Ovary (tissue), 9 donors: ENCODE results near the gene C6orf136. TPM values are rescaled to one million over a fixed set of nuclear protein-coding genes. Genes with fewer than 3 reads are reported as not detected.
A peak's percentile ranks its signal among the peaks of the same experiment; 100 is the strongest.

Experiments used
- DNase-seq, 5 donors: peaks; one replicate each; pipeline ENCODE4 v3.0.0-alpha.2; 2019 to 2020
- H3K27ac ChIP-seq, 2 donors: fragments of 200-600 bp; one replicate each; pipeline versions ENCODE4 v1.5.1 to v1.8.0; 2019 to 2022
- H3K27me3 ChIP-seq: fragments of 200-600 bp; one replicate; pipeline ENCODE4 v1.8.0; 2022
- H3K36me3 ChIP-seq: fragments of 200-600 bp; sonication (generic); one replicate; pipeline ENCODE4 v1.5.1; 2019
- H3K4me1 ChIP-seq: one replicate; pipeline ENCODE4 v1.8.1; 2013; ENCODE audit warnings: mild to moderate bottlenecking, moderate library complexity; ENCODE audit not compliant: insufficient read depth
- H3K4me3 ChIP-seq: fragments of 200-600 bp; sonication (generic); one replicate; pipeline ENCODE4 v1.5.1; 2017
- H3K9me3 ChIP-seq, 2 donors: fragments of 200-600 bp in 1 of 2; sonication (generic) in 1 of 2; one replicate each; pipeline versions ENCODE4 v1.5.1 to v1.8.1; 2013 to 2019; ENCODE audit warnings: mild to moderate bottlenecking in 1 of 2, moderate library complexity in 1 of 2
- CTCF ChIP-seq, 3 donors: fragments of 450-650 bp in 2 of 3; fragments of 200-600 bp in 1 of 3; IDR thresholded peaks; one replicate each; pipeline versions ENCODE4 v1.5.1 to v1.8.0; 2016 to 2022; ENCODE audit warnings: antibody characterized with exemption in 3 of 3, mild to moderate bottlenecking in 1 of 3
- EP300 ChIP-seq: sonication (generic); formaldehyde crosslinking; IDR thresholded peaks from one replicate; pipeline ENCODE4 v1.6.1; 2017; ENCODE audit warnings: antibody characterized with exemption
- POLR2A ChIP-seq: fragments of 450-650 bp; IDR thresholded peaks from one replicate; pipeline ENCODE4 v1.6.1; 2017; ENCODE audit warnings: antibody characterized with exemption, mild to moderate bottlenecking, moderate library complexity
- WGBS, 3 donors: extraction: QIAGEN DNeasy Blood & Tissue Kit in 1 of 3; methylation state at CpG; one replicate each; pipeline versions ENCODE4 v1.1.5 to v1.1.7; 2013 to 2017; 5-methylcytosine and 5-hydroxymethylcytosine counted together
- intact Hi-C, 4 donors: fragments of 100-400 bp; cut with DNase I; formaldehyde crosslinking; loops; one replicate each; pipeline versions ENCODE4 v1.11.0 to v1.15.1; 2022 to 2023
- polyA plus RNA-seq, 2 donors: library from polyadenylated mRNA; stranded (reverse); fragments of 200-250 nt in 1 of 2; fragments of 350-450 nt in 1 of 2; fragmentation: Illumina TruSeq in 1 of 2; extraction: RNeasy Lipid Tissue Mini Kit (QIAGEN cat#74804) in 1 of 2; gene quantifications; one replicate each; pipeline ENCODE4 v1.2.3, GENCODE V29; 2013 to 2014
- total RNA-seq, 7 donors: library from RNA; depleted of rRNA in 2 of 7; stranded (reverse); fragments of >200 nt in 2 of 7; fragmentation: NEBNext Ultra II Directional in 3 of 7; extraction: Animal tissue kit (Norgen Biotek cat#: 25700) in 3 of 7; gene quantifications; one replicate each; pipeline versions ENCODE4 v1.1.0 to v1.2.4, GENCODE V29; 2016 to 2023
- donor health status: DM: no; HTN: no; CAD: no; lungs with moderate emphysema.
- donor health status: DM: no; HTN: no; CAD: no.
- donor health status: Bipolar disorder and iron deficiency.
- donor health status: DM: yes; HTN: yes; CAD: no.
- donor health status: DM: no; HTN: no; CAD: no.
- donor health status: DM: yes; HTN: yes; CAD: no.

The C6orf136 gene
- total and polyA plus RNA-seq, 9 donors: 6.0 to 20.0 (median 12.8) TPM

DNA sequence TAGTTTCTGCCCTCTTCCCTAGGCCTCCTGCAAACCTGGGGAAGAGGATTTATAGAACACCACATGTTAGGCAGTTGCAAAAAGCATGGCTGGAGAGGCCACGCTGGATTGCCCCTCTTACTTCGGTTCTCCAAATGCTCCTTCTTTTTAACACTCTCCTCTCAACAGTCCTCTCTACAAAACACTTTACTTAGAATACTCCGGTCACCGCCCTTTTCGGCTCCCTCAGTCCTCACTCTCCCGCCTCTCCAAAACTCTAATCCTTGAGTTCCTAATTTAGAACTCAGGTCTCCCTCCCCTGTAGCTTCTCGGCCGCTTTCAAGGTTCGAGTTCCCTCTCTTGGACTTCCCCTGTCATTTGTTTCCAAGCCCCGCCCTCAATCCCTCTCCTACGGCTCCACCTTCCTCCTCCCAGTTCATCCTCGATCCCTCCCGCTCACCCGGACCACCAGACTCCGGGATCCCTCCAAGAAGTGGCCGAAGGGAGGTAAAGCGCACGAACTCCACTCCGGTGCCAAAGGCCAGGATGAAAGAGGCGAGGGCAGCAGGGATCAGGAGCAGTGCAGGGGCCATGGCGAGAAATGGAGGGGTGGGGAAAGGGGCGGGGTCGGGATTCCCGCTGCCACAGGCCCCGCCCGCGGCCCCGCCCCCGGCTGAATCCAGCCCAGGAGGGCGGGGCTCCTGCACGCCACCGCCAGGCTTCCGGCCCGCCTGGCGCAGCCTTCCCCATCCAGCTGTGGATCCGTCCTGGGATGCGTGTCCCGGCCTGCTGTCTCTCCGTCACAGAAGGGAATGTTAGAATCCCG, 43.7 kb downstream of the C6orf136 start, which contains the start of gene NRM:
NRM (minus strand) TSS at position 582 of the 805 bp plus-strand sequence; CDS start at position 572, 10 bp downstream.
- 0 to 1% (median 0%) methylated on average over 40 of the region's 40 CpGs for WGBS, 3 donors
- H3K27me3 ChIP-seq: no peaks in the 10 kb centered on the region
- peak within 1 kb of the TSS; percentile 73 for H3K4me3 ChIP-seq
- intact Hi-C loops: no loop called here
- no peaks in the 10 kb centered on the region for H3K9me3 ChIP-seq
- peak within 1 kb of the TSS; percentile 30 to 81 for H3K27ac ChIP-seq
- H3K36me3 ChIP-seq: no peaks in the 10 kb centered on the region
- DNase-seq: peak; percentile 89 to 92 (median 91)
- TF ChIP-seq CTCF (IDR thresholded peaks at IDR 0.05) (no peak), POLR2A (no peak), EP300 (no peak)
- peaks cover 5% of the 10 kb centered on the region for H3K4me1 ChIP-seq

DNA sequence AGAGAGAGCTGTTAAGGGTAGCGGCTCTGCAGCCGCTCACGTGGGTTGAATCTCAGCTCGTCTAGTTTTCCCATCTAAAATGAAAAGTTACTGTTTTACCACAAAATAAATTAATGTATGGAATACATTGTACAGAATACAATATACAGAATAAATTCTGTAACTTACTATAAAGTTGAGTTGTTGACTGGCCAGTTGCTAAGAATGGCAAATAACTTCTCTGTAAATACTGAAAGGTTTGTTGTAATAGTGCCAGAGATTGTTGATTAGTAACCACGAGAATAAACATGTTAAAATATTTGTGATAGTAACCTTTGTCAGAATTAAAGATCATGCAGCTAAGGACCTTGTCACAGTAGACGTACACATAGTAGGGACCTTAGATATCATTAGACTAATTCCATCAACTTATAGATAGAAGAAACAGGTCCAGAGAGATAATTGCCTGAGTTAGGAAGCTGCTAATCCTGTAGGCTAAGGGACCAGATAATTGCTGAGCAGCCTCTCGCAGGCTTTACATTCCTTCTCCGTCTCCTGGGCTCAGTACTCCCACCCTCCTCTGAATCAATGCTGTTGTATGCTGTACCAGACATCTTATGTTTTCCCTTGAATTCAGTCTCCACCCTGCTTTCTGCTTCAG, 44.4 kb downstream of the C6orf136 start:
- intact Hi-C loops: no loop called here
- H3K4me1 ChIP-seq: peaks cover 5% of the 10 kb centered on the region
- H3K4me3 ChIP-seq: peak overlapping the region; percentile 73
- peak overlapping the region in 1 of 2 donors; percentile 81 for H3K27ac ChIP-seq
- DNase-seq: no peak
- 11 to 15% (median 12%) methylated on average over 8 of the region's 8 CpGs for WGBS, 3 donors
- H3K9me3 ChIP-seq: no peaks in the 10 kb centered on the region
- H3K36me3 ChIP-seq: no peaks in the 10 kb centered on the region
- no peak for TF ChIP-seq CTCF (IDR thresholded peaks at IDR 0.05)
- TF ChIP-seq EP300: no peak
- no peak for TF ChIP-seq POLR2A
- H3K27me3 ChIP-seq: no peaks in the 10 kb centered on the region

- no peak for DNase-seq
- no peaks in the 10 kb centered on the region for H3K27me3 ChIP-seq
- 95 to 97% (median 95%) methylated on average over 5 of the region's 5 CpGs for WGBS, 3 donors
- H3K9me3 ChIP-seq: no peaks in the 10 kb centered on the region
- peaks cover 3% of the 10 kb centered on the region for H3K4me1 ChIP-seq
- H3K27ac ChIP-seq: no peak overlapping the region
- TF ChIP-seq EP300: no peak
- no peak for TF ChIP-seq POLR2A
- TF ChIP-seq CTCF (IDR thresholded peaks at IDR 0.05): no peak
- H3K36me3 ChIP-seq: no peaks in the 10 kb centered on the region
- no peak overlapping the region for H3K4me3 ChIP-seq
- intact Hi-C loops: no loop called here
These were observed 49.5 kb downstream of the C6orf136 start for GRCh38 chr6:30696432-30696831.

- WGBS, 3 donors: 72 to 78% (median 72%) methylated on average over 4 of the region's 4 CpGs
- TF ChIP-seq POLR2A (no peak), CTCF (IDR thresholded peaks at IDR 0.05) (no peak), EP300 (no peak)
These were observed 53.4 kb downstream of the C6orf136 start for GRCh38 chr6:30700340-30700739.

More at GRCh38 chr6:30700340-30700739, 53.4 kb downstream of the C6orf136 start:
- Histone ChIP-seq H3K9me3 (no peaks in the 10 kb centered on the region), H3K4me3 (no peak overlapping the region), H3K27ac (no peak overlapping the region), H3K36me3 (no peaks in the 10 kb centered on the region), H3K27me3 (no peaks in the 10 kb centered on the region), H3K4me1 (no peaks in the 10 kb centered on the region)
- DNase-seq: no peak
- intact Hi-C loops: no loop called here

Other genes starting within 250 kb of the C6orf136 start
- 100 to 1,000 TPM; 181 to 322 (median 238) TPM for gene HLA-E, start 157.6 kb upstream of the C6orf136 start, total RNA-seq
- 100 to 1,000 TPM; 332 to 614 TPM for gene HLA-E, start 157.6 kb upstream of the C6orf136 start, polyA plus RNA-seq
- gene GNL1, start 90.6 kb upstream of the C6orf136 start, total RNA-seq: 100 to 1,000 TPM in 4 of 7 donors, 10 to 100 TPM in 3; 42.4 to 128 (median 103) TPM
- 10 to 100 TPM; 77.8 to 80.4 TPM for gene GNL1, start 90.6 kb upstream of the C6orf136 start, polyA plus RNA-seq
- 10 to 100 TPM in 6 of 7 donors, 1 to 10 TPM in 1; 8.6 to 35.0 (median 20.9) TPM for gene PRR3, start 89.8 kb upstream of the C6orf136 start, total RNA-seq
- gene PRR3, start 89.8 kb upstream of the C6orf136 start, polyA plus RNA-seq: 10 to 100 TPM; 19.0 to 29.6 TPM
- 10 to 100 TPM; 16.3 to 50.5 (median 36.0) TPM for gene ABCF1, start 75.7 kb upstream of the C6orf136 start, total RNA-seq
- 10 to 100 TPM; 18.8 to 60.6 TPM for gene ABCF1, start 75.7 kb upstream of the C6orf136 start, polyA plus RNA-seq
- gene PPP1R10, start 29.9 kb upstream of the C6orf136 start, total RNA-seq: 100 to 1,000 TPM in 1 of 7 donors, 10 to 100 TPM in 6; 44.7 to 106 (median 76.0) TPM
- 10 to 100 TPM; 34.7 to 88.3 TPM for gene PPP1R10, start 29.9 kb upstream of the C6orf136 start, polyA plus RNA-seq
- gene MRPS18B, start 29.3 kb upstream of the C6orf136 start, total RNA-seq: 10 to 100 TPM; 40.7 to 61.4 (median 52.9) TPM
- gene MRPS18B, start 29.3 kb upstream of the C6orf136 start, polyA plus RNA-seq: 10 to 100 TPM; 62.4 to 69.0 TPM
- gene ATAT1, start 20.3 kb upstream of the C6orf136 start, total RNA-seq: 10 to 100 TPM in 4 of 7 donors, 1 to 10 TPM in 3; 5.6 to 20.5 (median 11.4) TPM
- gene ATAT1, start 20.3 kb upstream of the C6orf136 start, polyA plus RNA-seq: 10 to 100 TPM in 1 of 2 donors, 1 to 10 TPM in 1; 9.2 to 18.6 TPM
- gene DHX16, start 25.9 kb downstream of the C6orf136 start, total RNA-seq: 10 to 100 TPM; 18.0 to 27.4 (median 22.5) TPM
- gene DHX16, start 25.9 kb downstream of the C6orf136 start, polyA plus RNA-seq: 10 to 100 TPM; 19.3 to 27.4 TPM
- gene PPP1R18, start 39.5 kb downstream of the C6orf136 start, total RNA-seq: 10 to 100 TPM; 14.7 to 86.4 (median 56.0) TPM
- 10 to 100 TPM; 51.0 to 95.9 TPM for gene PPP1R18, start 39.5 kb downstream of the C6orf136 start, polyA plus RNA-seq
- 10 to 100 TPM in 5 of 7 donors, 1 to 10 TPM in 2; 3.4 to 23.2 (median 15.3) TPM for gene NRM, start 43.9 kb downstream of the C6orf136 start, total RNA-seq
- 10 to 100 TPM; 15.3 to 15.4 TPM for gene NRM, start 43.9 kb downstream of the C6orf136 start, polyA plus RNA-seq
- gene MDC1, start 70.1 kb downstream of the C6orf136 start, total RNA-seq: 10 to 100 TPM; 13.1 to 62.5 (median 43.9) TPM
- gene MDC1, start 70.1 kb downstream of the C6orf136 start, polyA plus RNA-seq: 10 to 100 TPM; 20.1 to 39.0 TPM
- gene TUBB, start 73.2 kb downstream of the C6orf136 start, total RNA-seq: 100 to 1,000 TPM; 242 to 697 (median 630) TPM
- 100 to 1,000 TPM; 370 to 772 TPM for gene TUBB, start 73.2 kb downstream of the C6orf136 start, polyA plus RNA-seq
- gene FLOT1, start 95.6 kb downstream of the C6orf136 start, total RNA-seq: 100 to 1,000 TPM in 6 of 7 donors, 10 to 100 TPM in 1; 64.1 to 154 (median 116) TPM
- 100 to 1,000 TPM; 124 to 180 TPM for gene FLOT1, start 95.6 kb downstream of the C6orf136 start, polyA plus RNA-seq
- 100 to 1,000 TPM in 1 of 7 donors, 10 to 100 TPM in 5, 1 to 10 TPM in 1; 9.7 to 221 (median 20.6) TPM for gene IER3, start 97.4 kb downstream of the C6orf136 start, total RNA-seq
- gene IER3, start 97.4 kb downstream of the C6orf136 start, polyA plus RNA-seq: 10 to 100 TPM; 16.1 to 30.6 TPM
- gene DDR1, start 237.4 kb downstream of the C6orf136 start, total RNA-seq: 100 to 1,000 TPM in 2 of 7 donors, 10 to 100 TPM in 5; 20.1 to 116 (median 83.7) TPM
- 10 to 100 TPM; 21.7 to 35.4 TPM for gene DDR1, start 237.4 kb downstream of the C6orf136 start, polyA plus RNA-seq